Stimulated activated CD8-positive, alpha-beta memory T cell treated with anti-CD3 and anti-CD28 coated beads, Interleukin-7, amount 100 ng/mL, for 24 hours (primary cell): ENCODE results near the gene TBC1D2B.

Experiments
- DNase-seq: peaks from one replicate; pipeline ENCODE4 v3.0.0-alpha.2; 2020; ENCODE audit warnings: low read depth

TBC1D2B gene

DNA sequence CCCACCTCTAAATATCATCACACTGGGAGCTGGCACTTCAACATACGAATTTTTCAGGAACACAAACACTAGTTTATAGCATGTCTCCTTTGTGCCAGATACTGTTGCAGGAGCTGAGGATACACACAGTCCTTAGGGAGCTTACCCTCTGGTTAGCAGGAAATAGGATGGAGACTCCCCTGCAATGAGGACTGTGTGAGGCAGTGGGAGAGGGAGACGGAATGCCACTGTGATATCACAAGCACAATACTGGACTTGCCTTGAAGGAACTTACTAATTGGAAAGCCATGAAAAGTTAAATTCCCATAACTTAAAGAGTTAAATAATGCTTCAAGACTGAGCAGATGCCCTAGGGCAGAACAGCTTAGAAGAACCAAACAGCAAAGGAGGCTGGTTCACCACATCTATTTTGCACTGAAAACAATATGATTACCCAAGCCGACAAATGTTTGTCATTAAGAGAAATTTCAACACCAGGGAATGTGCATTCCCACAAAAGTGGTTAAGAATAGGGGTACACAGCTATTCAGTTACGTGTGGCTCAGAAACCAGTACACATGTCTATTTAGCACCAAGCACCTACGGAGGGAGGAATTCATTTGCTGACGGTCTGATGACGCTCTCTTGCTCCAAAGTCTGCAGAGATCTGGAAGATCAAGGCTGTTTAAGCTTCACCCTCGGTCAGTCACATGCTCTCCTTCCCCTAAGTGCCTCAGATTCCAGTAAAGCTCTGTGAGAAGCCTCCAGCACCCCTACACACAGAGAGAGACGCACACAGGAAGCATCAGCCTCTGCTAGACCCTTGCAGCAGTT is 5.2 kb downstream of the TBC1D2B start:
- DNase-seq, result no peak

DNA sequence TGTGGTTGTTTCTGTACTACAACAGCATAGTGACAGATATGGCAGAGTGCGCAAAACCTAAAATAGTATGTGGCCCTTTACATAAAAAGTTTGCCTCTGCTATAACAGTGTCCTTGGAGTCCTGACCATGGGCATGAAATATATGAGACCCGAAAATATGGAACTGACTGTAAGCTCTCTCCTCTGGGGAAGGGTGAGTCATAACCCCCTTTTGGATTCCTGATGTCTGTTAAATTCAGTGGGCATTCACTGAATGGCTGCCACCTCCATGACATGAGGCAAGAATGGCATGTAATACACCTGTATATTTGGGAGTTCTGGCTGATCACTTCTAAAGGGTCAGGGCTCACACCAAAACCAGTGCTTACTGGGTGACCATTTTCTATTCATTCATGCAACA is 6.1 kb downstream of the TBC1D2B start:
- no peak for DNase-seq

DNA sequence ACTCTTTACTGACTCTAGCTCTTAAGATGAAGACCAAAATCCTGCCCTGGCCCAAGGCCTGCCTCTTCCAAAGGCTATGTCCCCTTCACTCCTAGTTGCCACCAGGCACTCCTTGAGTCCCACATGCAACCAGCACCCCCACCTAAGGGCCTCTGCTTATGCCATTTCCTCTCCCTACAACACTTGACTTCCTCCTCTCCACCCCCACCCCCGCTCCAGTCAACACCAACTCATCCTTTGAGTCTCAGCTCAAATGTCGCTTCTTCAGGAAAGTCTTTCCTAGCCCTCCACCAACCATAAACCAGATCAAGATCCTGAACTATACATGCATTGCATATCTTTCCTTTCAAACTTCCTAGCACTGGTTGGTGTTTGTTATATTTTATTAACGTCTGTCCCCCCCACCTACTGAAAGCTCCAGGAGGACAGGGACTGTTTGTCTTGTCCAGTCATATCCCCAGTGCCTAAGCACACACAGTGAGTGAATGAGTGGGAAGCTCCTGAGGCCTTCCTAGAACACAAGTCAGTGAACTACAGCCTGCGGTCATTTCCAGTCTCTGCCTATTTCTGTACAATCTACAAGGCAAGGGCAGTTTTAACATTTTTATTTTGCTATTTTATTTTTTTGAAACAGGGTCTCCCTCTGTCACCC is 7.3 kb downstream of the TBC1D2B start:
- DNase-seq, result no peak

DNA sequence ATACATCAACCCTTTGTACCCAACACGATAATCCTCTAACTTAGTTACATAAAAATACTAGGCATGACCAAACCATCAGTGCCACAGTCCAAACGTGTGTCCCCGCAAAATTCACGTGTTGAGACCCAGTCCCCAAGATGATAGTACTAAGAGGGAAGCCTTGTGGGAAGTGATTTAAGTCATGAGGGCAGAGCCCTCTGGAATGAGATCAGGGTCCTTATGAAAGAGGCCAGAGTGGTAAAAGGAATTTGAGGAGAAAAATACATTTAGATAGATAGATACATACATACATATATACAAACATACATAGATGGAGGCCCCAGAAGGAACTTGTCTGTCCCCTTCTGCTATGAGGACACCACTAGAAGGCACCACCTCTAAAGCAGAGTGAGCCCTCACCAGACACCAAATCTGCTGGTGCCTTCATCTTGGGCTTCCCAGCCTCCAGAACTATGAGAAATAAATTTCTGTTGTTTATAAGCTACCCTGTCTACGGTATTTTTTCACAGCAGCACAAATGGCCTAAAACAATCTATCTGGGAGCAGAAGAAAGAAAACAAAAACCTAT is 8.0 kb downstream of the TBC1D2B start:
- DNase-seq, result no peak

DNA sequence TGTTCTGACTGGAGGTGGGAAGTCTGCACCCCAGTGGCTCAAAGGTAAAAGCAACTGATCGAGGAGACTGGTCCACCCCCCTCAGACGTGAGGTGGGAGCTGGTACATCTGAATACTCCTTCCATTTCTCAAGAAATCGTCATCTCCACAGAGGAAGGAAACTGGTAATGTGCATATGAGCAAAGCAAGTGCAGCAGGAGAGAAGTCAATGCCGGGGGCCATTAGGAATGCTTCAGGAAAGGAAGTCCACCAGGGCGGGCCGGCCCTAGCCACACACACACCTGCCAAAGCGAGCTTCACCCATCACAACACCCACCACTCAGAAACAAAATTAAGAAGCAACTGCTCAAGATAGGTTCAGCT is 8.5 kb downstream of the TBC1D2B start:
- no peak for DNase-seq

DNA sequence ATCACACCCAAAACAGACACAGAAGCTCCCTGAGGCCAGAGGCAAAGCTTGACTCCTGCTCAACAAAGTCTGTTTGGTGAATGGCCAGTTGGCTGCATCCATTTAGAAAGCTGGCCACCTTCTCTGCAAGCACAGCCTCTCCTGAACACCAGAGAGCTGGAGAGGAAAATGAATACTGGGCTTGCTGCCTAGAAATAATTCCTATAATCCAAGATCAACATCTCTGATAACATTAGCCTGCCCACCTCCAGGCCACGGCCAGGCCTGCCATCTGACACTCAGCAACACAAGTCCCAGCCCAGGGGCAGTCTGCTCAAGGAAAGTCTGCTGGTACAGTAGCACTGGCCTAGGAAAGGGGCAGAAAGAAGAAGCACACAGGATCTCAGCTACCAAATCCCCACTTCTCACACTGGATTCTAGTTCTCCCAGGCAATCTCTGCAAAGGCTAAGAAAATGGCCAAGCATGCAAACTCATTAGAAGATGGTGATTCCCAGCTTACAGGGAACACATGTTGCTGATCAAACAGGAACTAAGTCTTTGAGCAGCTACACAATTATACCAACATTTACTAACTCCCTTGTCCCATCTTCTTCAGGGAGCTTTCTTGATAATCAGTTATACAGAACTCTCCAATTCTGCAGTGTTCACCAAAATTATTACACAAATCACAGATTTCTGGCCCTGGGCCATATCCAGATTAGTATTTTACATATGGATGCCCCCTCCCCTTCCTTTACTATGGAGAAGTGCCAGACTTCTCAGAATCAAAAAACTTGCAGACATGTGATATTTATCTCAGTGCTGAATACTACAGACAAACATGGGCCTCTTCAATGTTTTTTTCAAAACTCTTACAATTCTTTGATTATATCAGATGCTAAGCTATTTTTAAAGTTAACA is 9.9 kb downstream of the TBC1D2B start:
- no peak for DNase-seq

DNA sequence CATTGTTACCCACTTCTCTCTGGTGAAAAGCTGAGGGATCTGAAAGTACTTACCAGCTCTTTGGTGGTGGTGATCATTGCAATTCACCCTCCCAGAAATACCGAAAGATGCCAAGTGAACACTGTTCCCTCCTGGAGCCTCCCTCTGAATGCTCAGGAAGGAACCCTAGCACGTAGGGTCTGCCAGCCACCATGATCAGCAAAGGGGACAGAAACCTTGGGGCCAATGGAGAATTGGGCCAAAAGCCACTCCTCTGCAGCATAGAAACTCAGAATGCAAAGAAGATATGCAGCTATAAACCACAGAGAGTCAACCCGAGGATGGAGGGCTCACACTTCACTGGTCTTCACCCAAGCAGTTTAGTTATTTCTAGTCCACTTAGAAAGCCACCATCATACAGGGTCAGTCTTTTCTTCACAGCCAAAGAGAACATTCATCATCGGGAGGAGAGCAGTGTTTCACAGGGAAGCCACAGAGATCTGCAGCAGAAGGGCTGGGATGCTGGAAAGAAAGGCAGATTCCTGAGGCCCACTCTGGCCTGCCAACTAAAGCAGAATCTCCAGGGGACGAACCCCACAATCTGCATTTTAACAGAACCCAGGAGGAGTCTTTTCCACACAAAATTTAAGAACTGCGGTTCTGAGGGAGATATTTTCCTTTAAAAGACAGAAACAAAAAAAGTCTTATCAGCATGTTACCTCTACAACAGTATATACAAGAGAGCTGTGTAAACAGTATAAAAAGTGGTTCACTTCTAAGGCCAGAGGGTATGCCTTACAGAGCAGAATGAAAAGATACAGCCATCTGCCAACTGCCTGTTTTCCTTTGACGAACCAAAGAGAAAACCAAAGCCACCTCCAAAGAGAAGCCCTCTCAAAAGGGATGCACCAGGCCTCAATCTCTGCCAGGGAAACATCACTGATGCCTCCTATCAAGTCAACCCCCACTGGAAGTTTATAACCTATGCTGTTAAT is 11.3 kb downstream of the TBC1D2B start:
- DNase-seq, result no peak

DNA sequence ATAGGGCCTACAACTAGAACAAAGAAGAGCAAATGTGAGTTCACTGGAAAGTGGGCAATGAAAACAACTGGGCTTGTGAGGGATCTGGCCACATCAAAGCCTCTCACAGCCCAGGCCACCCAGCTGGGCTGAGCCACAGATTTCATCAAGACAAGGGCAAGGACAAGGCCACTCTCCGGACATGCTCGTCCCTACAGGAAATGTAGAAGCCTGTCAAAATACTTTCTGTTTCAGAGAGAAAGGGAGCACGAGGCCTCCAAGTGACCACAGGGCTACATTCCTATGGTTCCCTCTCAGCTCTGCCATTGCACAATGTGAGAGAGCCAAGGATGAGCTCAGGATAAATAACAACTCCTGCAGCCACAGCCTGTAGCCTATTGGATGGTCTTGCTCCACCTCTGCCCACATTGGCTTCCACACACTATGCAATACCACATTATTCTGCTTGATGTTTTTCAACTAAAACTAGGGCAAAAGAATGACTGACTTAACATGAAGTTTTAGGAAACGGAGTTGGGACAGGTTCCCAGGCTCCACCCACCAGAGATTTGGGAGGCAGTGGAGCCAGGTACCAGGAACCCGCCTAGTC is 12.1 kb downstream of the TBC1D2B start:
- DNase-seq, result no peak

DNA sequence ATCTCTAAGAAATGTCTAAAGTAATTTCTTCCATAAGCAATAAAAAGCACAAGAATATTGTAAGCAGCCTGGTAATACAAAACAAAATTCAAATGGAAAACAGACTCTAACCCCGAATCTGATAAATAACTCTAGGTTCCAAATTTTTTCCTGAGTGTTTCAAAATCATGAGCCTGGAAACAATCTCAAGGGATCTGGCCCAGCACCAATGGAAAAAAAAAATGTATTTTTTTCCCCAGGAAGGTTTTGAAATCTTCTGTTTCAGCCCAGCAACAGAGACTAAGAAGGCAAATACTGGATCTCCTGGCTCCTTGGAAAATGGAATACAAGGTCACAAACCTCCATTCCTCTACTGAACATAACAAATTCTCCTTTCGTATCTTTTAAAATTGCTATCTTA is 13.0 kb downstream of the TBC1D2B start:
- no peak for DNase-seq

DNA sequence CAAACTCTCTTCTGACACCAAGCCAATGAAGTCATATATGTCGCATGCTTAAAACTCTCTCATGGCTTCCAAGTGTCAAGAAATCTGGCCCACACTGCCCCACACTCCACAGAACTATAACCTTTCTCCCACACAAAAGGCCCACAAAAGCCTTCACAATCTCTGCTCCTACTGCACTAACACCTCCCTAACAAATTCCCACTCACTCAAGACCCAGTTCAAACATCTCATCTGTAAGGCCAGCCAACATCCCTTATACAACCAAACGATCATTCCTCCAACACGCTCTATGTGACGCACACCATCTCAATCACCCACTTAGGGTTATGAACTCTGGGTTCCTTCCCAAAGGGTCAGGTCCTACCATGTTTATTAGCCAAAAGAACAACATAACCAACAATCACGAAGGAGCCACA is 13.5 kb downstream of the TBC1D2B start:
- DNase-seq, result no peak

DNA sequence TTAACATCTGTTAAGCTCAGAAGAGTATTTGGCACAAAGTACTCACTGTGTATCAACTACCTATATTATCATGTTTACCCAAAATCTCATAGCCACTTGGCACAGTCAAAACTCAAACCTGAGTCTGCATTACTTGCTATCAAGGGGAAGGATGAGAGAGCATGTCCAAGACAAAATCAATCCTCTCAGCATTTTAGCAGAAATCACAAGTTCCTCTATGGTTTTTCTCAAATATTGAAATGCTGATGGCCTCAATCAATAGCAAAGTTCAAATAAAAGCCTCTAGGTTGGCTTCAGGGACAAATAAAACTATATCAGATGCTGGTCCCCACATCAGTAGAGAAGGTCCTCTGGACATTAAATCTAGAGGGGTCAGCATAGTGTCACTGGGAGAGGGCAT is 14.3 kb downstream of the TBC1D2B start:
- DNase-seq, result no peak

DNA sequence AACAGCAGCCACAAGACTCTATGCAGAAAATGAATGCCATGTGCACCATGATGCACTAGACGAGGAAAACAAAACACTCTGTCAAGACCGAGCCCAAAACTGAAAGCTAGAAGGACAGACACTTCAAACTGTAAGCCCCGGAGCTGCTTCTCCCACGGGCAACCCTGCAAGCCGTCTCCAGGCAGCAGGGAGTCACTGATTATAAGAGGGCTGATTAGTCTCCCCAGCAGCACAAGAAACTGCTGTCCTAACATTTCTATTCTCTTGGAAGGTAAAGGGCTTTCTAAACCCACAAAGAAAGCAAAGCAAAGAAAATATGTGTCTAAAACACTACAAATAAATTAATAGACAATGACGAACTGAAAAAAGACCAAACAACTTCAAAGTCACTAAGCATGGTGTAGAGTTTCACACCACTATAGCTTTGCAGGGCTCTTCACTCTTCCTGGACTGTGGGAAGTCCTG is 15.5 kb downstream of the TBC1D2B start:
- no peak for DNase-seq

DNA sequence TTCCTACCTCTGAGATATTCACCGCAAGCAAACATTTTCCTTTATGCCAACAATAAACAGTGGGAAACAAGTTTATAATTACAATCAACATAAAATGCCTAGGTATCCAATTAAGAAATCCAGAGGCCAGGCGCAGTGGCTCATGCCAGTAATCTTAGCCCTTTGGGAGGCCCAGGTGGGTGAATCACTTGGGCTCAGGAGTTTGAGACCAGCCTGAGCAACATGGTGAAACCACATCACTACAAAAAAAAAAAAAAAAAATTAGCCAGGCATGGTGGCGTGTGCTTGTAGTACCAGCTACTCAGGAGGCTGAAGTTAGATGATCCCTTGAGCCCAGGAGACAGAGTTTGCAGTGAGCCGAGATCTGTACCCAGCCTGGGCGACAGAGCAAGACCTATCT is 17.3 kb downstream of the TBC1D2B start:
- no peak for DNase-seq

DNA sequence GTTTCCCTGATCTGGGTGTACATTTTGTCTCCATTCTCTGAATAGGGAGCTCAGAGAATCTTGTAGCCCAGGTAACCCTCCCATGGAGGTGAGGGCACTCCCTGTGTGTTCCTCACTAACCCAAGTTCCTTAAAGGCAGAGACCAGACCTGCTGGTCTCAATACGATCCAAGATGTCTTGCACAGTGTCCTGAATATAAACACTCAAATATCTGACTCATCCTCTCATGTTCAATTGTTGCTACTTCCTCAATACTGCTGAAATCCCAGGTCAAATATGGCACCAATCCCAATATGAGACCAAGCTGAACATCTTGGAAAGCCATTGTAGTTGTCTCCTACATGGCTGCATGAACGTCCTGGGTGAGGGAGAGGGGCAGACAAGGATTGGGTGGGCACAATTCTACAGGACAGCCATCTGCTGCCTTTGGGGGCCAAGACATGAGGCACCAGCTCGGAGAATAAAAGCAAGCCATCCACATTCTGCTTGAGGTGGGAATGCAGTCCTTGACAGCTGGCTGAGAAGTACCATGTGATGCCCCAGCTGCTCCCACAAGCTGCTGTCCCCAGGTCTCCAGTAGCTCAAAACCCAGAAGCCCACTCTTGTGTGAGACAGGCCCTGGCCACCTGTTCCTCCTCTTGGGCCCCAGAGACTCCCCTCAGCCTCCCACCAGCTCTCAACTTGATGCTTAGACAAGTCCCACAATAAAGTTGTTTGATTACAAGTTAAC is 18.2 kb downstream of the TBC1D2B start:
- DNase-seq, result no peak

DNA sequence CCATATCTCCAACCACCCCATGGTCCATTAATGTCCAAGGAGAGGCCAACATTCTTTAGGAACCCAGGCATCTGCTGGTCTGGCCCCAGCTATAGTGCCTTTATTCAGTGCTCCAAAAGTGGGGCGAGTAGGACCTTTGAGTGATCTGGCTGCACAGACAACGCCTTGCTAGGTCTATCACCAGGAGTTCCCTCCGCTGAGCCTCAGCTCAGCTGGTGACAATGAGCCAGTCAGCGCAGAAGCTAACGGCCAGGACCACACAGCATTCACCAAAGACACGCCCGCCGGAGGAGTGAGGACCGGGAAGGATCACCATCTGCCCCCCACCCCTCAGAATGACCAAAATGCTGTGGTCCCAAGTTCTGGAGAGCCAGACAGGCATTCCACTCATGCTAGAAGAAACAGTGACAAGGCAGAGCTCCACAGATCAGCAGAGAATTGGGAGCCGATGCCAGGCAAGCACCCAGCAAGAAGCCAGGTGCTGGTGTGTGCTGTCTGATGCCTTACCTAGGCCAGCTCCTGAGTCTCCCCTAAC is 19.0 kb downstream of the TBC1D2B start:
- DNase-seq, result no peak

DNA sequence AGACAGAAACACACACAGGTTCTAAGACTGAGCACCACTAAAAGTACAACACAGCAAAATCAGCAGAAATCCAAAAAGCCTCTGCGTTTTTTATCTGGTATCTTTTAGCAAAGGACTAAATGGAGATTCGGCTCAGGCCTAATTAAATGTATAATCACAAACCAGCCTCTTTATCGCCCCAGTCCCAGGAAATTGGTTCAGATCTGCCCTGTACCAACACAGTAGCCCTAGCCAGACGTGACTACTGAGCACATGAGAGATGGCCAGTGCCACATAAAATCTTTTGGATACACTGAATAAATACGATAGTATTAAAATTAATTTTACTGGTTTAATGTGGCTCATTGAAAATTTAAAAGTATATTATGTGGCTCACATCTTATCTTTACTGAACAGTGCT is 19.7 kb downstream of the TBC1D2B start:
- DNase-seq, result no peak

DNA sequence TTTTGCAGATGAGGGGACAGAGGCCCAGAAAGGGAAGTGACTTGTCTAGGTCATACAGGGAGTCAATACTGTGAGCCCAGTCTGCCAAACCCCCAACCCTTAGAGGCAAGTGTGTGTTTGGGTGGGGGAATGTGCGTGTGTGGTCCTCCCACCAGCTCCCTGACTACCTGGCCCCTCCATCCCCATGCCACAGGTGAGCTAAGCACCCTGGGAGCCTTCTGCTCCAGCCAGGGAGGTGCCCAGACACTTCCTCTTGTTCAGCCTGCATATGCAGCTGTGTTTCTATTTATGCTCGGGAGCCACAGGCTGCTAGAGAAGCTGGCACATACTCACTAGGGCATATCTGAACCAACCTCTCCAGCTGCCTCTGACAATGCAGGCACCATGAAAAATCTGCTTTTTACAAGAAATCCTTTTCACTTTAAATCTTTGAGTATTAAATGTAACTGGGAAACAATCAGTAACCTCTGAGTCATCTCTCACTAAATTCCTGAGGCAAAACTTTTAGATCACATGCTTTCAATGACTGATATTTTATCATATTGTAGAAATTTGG is 20.7 kb downstream of the TBC1D2B start:
- DNase-seq, result no peak

DNA sequence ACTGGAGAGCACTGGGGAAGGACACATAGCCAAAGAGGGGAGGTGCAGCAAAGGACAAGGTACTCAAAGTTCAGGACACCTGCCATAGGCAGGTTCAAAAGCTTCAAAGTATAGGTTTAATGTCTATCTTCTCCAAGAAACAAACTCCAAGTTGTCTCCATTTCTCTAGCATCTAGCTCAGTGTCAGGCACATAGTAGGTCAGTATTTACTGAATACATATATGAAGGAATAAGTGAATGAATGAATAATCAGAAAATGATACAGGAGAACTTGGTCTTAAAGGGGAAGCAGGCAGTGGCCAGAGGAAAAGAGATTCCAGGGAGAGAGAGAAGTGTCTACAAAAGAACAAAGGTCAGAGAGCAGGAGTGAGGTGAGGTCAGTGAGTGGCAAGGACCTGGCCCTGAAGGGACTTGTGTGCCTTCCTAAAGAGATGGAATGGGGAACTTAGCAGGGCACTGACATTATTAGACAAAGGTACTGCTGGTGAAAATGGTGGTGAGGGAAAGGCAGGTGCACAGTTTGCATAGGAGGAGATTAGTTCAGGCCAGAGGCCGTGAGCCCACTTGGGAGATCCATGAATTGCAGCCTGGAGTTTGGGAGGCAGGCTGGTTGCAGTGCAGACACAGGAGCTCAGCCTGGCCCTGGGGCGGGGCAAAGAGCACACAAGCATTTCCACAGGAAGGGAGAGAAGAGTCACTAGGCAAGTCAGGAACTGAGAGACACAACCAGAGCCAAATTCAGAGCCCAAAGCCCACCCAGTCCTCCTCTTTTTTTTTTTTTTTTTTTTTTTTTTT is 21.4 kb downstream of the TBC1D2B start:
- DNase-seq, result no peak

DNA sequence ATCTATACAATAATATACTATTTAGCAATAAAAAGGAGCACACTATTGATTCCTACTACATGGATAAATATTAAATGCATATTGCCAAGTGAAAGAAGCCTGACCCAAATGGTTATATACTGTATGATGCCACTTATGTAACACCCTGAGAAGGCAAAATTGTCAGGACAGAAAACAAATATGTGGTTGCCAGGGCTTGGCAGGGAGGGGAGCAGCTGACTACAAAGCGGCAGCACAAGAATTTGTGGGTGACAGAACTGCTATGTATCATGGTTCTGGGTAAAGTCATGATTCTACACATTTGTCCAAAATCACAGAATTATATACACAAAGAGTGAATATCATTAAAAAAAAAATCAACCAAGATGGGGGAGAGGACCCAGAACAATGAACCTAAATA is 22.5 kb downstream of the TBC1D2B start:
- DNase-seq, result no peak
